ENCODE data around the gene HCN2. TPM values are rescaled to one million over a fixed set of nuclear protein-coding genes. Genes with fewer than 3 reads are reported as not detected.

HCN2 gene
- total RNA-seq, 1 experiment from 2014 or later: 0.04 TPM

DNA sequence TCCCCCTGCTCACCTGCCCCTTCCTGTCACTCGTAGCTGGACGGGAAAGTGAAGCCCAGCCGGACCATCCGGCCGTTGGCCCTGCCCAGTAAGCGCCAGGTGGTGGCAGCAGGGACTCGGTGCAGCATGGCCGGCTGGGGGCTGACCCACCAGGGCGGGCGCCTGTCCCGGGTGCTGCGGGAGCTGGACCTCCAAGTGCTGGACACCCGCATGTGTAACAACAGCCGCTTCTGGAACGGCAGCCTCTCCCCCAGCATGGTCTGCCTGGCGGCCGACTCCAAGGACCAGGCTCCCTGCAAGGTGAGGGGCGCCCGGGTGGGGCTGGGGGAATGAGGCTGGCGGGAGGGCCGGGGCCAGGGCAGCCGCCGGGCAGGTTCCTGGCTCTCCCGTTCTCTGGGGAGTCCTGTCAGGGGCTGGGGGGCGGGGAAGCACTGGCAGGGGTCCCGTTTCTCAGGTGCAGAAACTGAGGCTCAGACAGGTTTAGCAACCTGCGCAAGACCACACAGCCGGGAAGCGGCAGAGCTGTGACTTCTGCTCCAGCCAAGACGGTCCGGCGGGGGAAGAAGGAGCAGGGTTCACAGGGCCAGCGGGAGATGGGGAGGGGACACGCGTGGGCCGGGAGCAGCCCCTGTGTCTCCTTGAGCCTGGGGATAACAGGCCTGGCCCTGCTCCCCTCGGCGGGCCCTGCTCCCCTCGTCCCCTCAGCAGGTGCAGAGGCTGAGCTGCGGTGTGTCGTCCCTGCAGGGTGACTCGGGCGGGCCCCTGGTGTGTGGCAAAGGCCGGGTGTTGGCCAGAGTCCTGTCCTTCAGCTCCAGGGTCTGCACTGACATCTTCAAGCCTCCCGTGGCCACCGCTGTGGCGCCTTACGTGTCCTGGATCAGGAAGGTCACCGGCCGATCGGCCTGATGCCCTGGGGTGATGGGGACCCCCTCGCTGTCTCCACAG, 40.5 kb upstream of the HCN2 start:
- H2AFZ ChIP-seq (ENCODE audit: low read length): no peak overlapping the region

DNA sequence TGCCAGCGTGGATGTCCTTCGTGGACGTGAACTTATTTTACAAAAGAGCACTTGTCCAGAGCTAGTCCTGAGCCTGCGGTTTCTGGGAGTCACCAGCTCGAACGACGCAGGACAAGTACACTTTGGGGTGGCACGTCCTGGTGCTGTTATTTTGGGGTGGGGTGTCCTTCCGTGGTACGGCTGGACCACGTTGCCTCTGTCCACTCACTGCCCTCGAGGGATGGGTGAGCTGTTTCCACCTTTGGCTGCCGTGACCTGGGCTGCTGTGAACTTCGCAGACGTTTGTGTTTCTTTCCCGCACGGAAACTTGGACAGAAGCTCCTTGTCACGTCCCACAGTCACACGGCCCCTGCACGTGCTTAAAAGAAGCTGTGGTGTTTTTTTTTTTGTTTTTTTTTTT, 34.9 kb upstream of the HCN2 start:
- no peak overlapping the region for H3K27ac ChIP-seq (ENCODE audit: low read length)
- ATAC-seq: no peak

More for the DNA sequence above, 40.5 kb upstream of the HCN2 start:
- no peak for DNase-seq
- Histone ChIP-seq H3K4me2 (ENCODE audit: low read length) (no peak overlapping the region), H3K9me2 (replicated peaks; ENCODE audit: low read length) (no peaks in the 10 kb centered on the region), H3K4me1 (ENCODE audit: insufficient read depth, low read length) (no peaks in the 10 kb centered on the region; the same call in 1 of the 2 replicates), H3K9ac (ENCODE audit: low read length) (no peak overlapping the region), H3F3A (ENCODE audit: low read length, unreplicated experiment) (no peaks in the 10 kb centered on the region), H3K36me3 (ENCODE audit: low read depth, low read length) (no peaks in the 10 kb centered on the region), H4K20me1 (ENCODE audit: low read length) (no peaks in the 10 kb centered on the region), H3K27me3 (ENCODE audit: low read length) (no peaks in the 10 kb centered on the region), H3K4me3 (ENCODE audit: low read length) (no peak overlapping the region), H3K27ac (ENCODE audit: low read length) (no peak overlapping the region), H3K9me3 (ENCODE audit: low read length) (no peaks in the 10 kb centered on the region), H3K79me2 (ENCODE audit: low read length) (no peaks in the 10 kb centered on the region)
- ChIA-PET POLR2A (ENCODE audit: unreplicated experiment) (no interaction called here), CTCF (interaction anchor here (0.5 to 1.0 kb wide), 2 partner anchors 14 to 26 kb away, joined by 3 read pairs; no protein-coding TSS in a partner anchor)
- no peak for ATAC-seq
- no TSS peak for BruUV-seq (replicated peaks)
- intact Hi-C loops (cut with micrococcal nuclease): no loop called here
- no peak for TF ChIP-seq EZH2 (IDR thresholded peaks at IDR 0.05; ENCODE audit: low read length, unreplicated experiment)
- TF ChIP-seq, protein P1, sequence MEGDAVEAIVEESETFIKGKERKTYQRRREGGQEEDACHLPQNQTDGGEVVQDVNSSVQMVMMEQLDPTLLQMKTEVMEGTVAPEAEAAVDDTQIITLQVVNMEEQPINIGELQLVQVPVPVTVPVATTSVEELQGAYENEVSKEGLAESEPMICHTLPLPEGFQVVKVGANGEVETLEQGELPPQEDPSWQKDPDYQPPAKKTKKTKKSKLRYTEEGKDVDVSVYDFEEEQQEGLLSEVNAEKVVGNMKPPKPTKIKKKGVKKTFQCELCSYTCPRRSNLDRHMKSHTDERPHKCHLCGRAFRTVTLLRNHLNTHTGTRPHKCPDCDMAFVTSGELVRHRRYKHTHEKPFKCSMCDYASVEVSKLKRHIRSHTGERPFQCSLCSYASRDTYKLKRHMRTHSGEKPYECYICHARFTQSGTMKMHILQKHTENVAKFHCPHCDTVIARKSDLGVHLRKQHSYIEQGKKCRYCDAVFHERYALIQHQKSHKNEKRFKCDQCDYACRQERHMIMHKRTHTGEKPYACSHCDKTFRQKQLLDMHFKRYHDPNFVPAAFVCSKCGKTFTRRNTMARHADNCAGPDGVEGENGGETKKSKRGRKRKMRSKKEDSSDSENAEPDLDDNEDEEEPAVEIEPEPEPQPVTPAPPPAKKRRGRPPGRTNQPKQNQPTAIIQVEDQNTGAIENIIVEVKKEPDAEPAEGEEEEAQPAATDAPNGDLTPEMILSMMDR (conservative IDR thresholded peaks at IDR 0.05; ENCODE audit: low read depth, low read length): no peak; the same call in 1 of the 2 replicates
- no peak for TF ChIP-seq EZH2phosphoT487 (IDR thresholded peaks at IDR 0.05; ENCODE audit: borderline replicate concordance, low read length)

More for the DNA sequence above, 34.9 kb upstream of the HCN2 start:
- Histone ChIP-seq H3K9me3 (ENCODE audit: low read length) (no peaks in the 10 kb centered on the region), H3K9ac (ENCODE audit: low read length) (no peak overlapping the region), H4K20me1 (ENCODE audit: low read length) (no peaks in the 10 kb centered on the region), H3K4me3 (ENCODE audit: low read length) (no peak overlapping the region), H3K79me2 (ENCODE audit: low read length) (no peaks in the 10 kb centered on the region), H2AFZ (ENCODE audit: low read length) (no peak overlapping the region), H3K36me3 (ENCODE audit: low read depth, low read length) (no peaks in the 10 kb centered on the region), H3F3A (ENCODE audit: low read length, unreplicated experiment) (no peaks in the 10 kb centered on the region), H3K4me2 (ENCODE audit: low read length) (no peak overlapping the region), H3K27me3 (ENCODE audit: low read length) (no peaks in the 10 kb centered on the region), H3K9me2 (replicated peaks; ENCODE audit: low read length) (no peaks in the 10 kb centered on the region), H3K4me1 (ENCODE audit: insufficient read depth, low read length) (no peaks in the 10 kb centered on the region; the same call in 1 of the 2 replicates)
- no TSS peak for BruUV-seq (replicated peaks)
- TF ChIP-seq EZH2phosphoT487 (IDR thresholded peaks at IDR 0.05; ENCODE audit: borderline replicate concordance, low read length): no peak
- TF ChIP-seq, protein P1 (conservative IDR thresholded peaks at IDR 0.05; ENCODE audit: low read depth, low read length): no peak
- no peak for TF ChIP-seq EZH2 (IDR thresholded peaks at IDR 0.05; ENCODE audit: low read length, unreplicated experiment)
- intact Hi-C loops (cut with micrococcal nuclease): no loop called here
- ChIA-PET POLR2A (ENCODE audit: unreplicated experiment) (no interaction called here), CTCF (no interaction called here)
- DNase-seq: no peak
